Measurements from ENCODE around the gene SWI5. TPM values are rescaled to one million over a fixed set of nuclear protein-coding genes. Genes with fewer than 3 reads are reported as not detected.
A peak's percentile ranks its signal among the peaks of the same experiment; 100 is the strongest.
"Not testable (repeated sequence)": the region's sequence is repeated elsewhere in the genome, so short reads cannot be mapped to it uniquely, and the experiment has no call there.

The SWI5 gene
- total RNA-seq, 3 donors from 2014 or later, result 18.6 to 19.5 (median 19.1) TPM

GRCh38 chr9:128257907-128258306 lies 18.2 kb upstream of the SWI5 start:
- no peaks in the 10 kb centered on the region for H3K9me3 Mint-ChIP-seq
- no peak overlapping the region for H3K4me3 Mint-ChIP-seq
- no peak for ATAC-seq
- H3K36me3 Mint-ChIP-seq (ENCODE audit: insufficient read depth), result peaks cover 28% of the 10 kb centered on the region
- DNase-seq, result no peak
- no peaks in the 10 kb centered on the region for H3K27me3 Mint-ChIP-seq (ENCODE audit: low read depth)
- H3K4me1 Mint-ChIP-seq (ENCODE audit: low read depth), result no peaks in the 10 kb centered on the region

DNA sequence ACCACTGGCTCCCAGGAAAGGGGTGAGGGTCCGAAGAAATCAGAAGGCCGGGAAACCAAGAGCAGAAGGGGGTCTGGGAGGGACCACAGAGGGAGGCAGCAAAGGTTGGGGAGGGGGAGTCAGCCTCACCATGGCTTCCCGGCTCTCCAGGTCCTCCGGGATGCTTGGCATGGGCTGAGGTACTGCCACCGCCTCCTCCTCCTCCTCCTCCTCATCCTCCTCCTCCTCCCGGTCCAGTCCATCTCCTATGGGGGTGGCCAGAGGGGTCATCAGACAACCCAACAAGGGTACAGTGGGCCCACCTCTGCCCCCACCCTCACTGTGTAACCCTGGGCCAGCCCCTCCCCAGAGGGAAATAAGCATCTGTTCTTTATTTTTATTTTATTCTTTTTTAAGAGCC lies 17.8 kb upstream of the SWI5 start:
- H3K27me3 Mint-ChIP-seq (ENCODE audit: low read depth), result no peaks in the 10 kb centered on the region
- H3K4me3 Mint-ChIP-seq, result no peak overlapping the region
- no peaks in the 10 kb centered on the region for H3K9me3 Mint-ChIP-seq

GRCh38 chr9:128259156-128259555 lies 16.9 kb upstream of the SWI5 start:
- peaks cover 30% of the 10 kb centered on the region for H3K36me3 Mint-ChIP-seq (ENCODE audit: insufficient read depth)
- no peaks in the 10 kb centered on the region for H3K4me1 Mint-ChIP-seq (ENCODE audit: low read depth)
- no peaks in the 10 kb centered on the region for H3K9me3 Mint-ChIP-seq
- no peak for DNase-seq
- ATAC-seq, result no peak
- no peaks in the 10 kb centered on the region for H3K27me3 Mint-ChIP-seq (ENCODE audit: low read depth)
- H3K4me3 Mint-ChIP-seq, result no peak overlapping the region

More for the DNA sequence above, 17.8 kb upstream of the SWI5 start:
- Mint-ChIP-seq H3K4me1 (ENCODE audit: low read depth) (no peaks in the 10 kb centered on the region), H3K36me3 (ENCODE audit: insufficient read depth) (peaks cover 30% of the 10 kb centered on the region)
- ATAC-seq, result no peak
- no peak for DNase-seq

- no peak for ATAC-seq
- Mint-ChIP-seq H3K4me1 (ENCODE audit: low read depth) (no peaks in the 10 kb centered on the region), H3K4me3 (no peak overlapping the region), H3K27me3 (ENCODE audit: low read depth) (no peaks in the 10 kb centered on the region), H3K9me3 (no peaks in the 10 kb centered on the region), H3K36me3 (ENCODE audit: insufficient read depth) (peaks cover 37% of the 10 kb centered on the region)
- DNase-seq, result no peak
Measured at GRCh38 chr9:128260340-128260739, 15.7 kb upstream of the SWI5 start.

- H3K27me3 Mint-ChIP-seq (ENCODE audit: low read depth), result no peaks in the 10 kb centered on the region
- H3K9me3 Mint-ChIP-seq, result no peaks in the 10 kb centered on the region
- no peak overlapping the region for H3K4me3 Mint-ChIP-seq
- ATAC-seq (no peak), DNase-seq (no peak)
- H3K36me3 Mint-ChIP-seq (ENCODE audit: insufficient read depth), result peaks cover 46% of the 10 kb centered on the region
- H3K4me1 Mint-ChIP-seq (ENCODE audit: low read depth), result no peaks in the 10 kb centered on the region
Measured at GRCh38 chr9:128262687-128263086, 13.4 kb upstream of the SWI5 start.

GRCh38 chr9:128265348-128265847 lies 10.7 kb upstream of the SWI5 start:
- ATAC-seq (no peak), DNase-seq (no peak)
- peaks cover 38% of the 10 kb centered on the region for H3K36me3 Mint-ChIP-seq (ENCODE audit: insufficient read depth)
- no peaks in the 10 kb centered on the region for H3K9me3 Mint-ChIP-seq
- no peaks in the 10 kb centered on the region for H3K27me3 Mint-ChIP-seq (ENCODE audit: low read depth)
- no peak overlapping the region for H3K4me3 Mint-ChIP-seq
- H3K4me1 Mint-ChIP-seq (ENCODE audit: low read depth), result no peaks in the 10 kb centered on the region

- Mint-ChIP-seq H3K4me1 (ENCODE audit: low read depth) (no peaks in the 10 kb centered on the region), H3K4me3 (no peak overlapping the region), H3K36me3 (ENCODE audit: insufficient read depth) (peaks cover 32% of the 10 kb centered on the region), H3K9me3 (no peaks in the 10 kb centered on the region), H3K27me3 (ENCODE audit: low read depth) (no peaks in the 10 kb centered on the region)
- DNase-seq, result no peak
- no peak for ATAC-seq
Measured at GRCh38 chr9:128266868-128267590, 9.0 kb upstream of the SWI5 start.

- no peak for DNase-seq
- no peak for ATAC-seq
- peaks cover 11% of the 10 kb centered on the region for H3K4me1 Mint-ChIP-seq (ENCODE audit: low read depth)
- no peaks in the 10 kb centered on the region for H3K9me3 Mint-ChIP-seq
- H3K4me3 Mint-ChIP-seq, result no peak overlapping the region
- H3K27me3 Mint-ChIP-seq (ENCODE audit: low read depth), result no peaks in the 10 kb centered on the region
- peaks cover 20% of the 10 kb centered on the region for H3K36me3 Mint-ChIP-seq (ENCODE audit: insufficient read depth)
Measured at GRCh38 chr9:128271112-128271511, 5.0 kb upstream of the SWI5 start.

GRCh38 chr9:128271512-128271911 lies 4.6 kb upstream of the SWI5 start:
- ATAC-seq, result no peak
- no peaks in the 10 kb centered on the region for H3K27me3 Mint-ChIP-seq (ENCODE audit: low read depth)
- peaks cover 18% of the 10 kb centered on the region for H3K36me3 Mint-ChIP-seq (ENCODE audit: insufficient read depth)

GRCh38 chr9:128274245-128274644 lies 1.8 kb upstream of the SWI5 start:
- Mint-ChIP-seq H3K4me3 (peak overlapping the region; percentile 94), H3K4me1 (ENCODE audit: low read depth) (peaks cover 25% of the 10 kb centered on the region), H3K36me3 (ENCODE audit: insufficient read depth) (peaks cover 8% of the 10 kb centered on the region), H3K27me3 (ENCODE audit: low read depth) (no peaks in the 10 kb centered on the region), H3K9me3 (no peaks in the 10 kb centered on the region)
- ATAC-seq (no peak), DNase-seq (no peak)

More at GRCh38 chr9:128271512-128271911, 4.6 kb upstream of the SWI5 start:
- Mint-ChIP-seq H3K9me3 (no peaks in the 10 kb centered on the region), H3K4me1 (ENCODE audit: low read depth) (peaks cover 14% of the 10 kb centered on the region), H3K4me3 (no peak overlapping the region)
- DNase-seq, result no peak

DNA sequence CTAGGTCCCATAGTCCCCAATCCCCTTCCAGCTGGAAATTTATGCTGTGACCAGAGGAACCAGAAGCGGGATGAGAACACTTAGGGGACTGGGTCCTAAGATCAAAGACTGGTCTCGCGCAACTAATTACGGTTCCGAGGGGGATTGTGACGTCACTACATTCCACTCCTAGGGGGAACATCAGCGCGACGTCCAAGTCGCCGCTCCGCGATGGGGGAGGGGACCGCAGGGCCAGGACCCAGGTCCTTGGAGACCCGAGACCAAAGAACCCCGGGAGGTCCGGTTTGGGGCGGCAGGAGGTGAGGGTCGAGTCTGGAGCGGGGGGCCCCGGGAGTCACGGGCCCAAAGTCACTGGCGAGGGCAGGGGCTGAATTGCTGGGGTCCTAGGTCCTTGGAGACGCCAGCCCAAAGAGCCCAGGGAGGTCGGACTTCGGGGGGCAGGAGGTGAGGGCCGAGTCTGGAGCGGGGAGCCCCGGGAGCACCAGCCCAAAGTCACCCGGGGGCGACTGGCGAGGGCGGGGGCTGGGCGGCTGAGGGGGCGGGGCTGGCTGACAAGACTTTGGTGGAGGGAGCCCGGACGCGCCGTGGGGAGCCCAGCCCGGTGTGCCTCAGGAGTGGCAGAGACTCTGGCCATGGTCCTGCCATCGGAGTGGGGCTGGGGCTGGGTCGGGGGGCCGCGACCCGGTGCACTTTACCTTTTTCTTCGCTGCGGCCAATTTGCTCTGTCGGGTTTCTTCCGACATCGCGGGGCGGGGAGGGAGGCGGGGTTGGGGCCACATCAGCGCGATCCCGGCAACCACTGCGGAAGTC lies 673 bp upstream of the SWI5 start, which contains the start of gene GOLGA2:
TSS of gene GOLGA2 (minus strand) at position 810 of the 810 bp plus-strand sequence. CDS start at position 779, 31 bp downstream.
- Mint-ChIP-seq H3K4me1 (ENCODE audit: low read depth) (peaks cover 28% of the 10 kb centered on the region), H3K27me3 (ENCODE audit: low read depth) (no peaks in the 10 kb centered on the region), H3K36me3 (ENCODE audit: insufficient read depth) (peaks cover 12% of the 10 kb centered on the region), H3K4me3 (peak within 1 kb of the TSS; percentile 94), H3K9me3 (no peaks in the 10 kb centered on the region)
- DNase-seq, result no peak
- ATAC-seq, result peak; percentile 68 to 70

- Mint-ChIP-seq H3K4me3 (peak overlapping the region; percentile 94), H3K36me3 (ENCODE audit: insufficient read depth) (peaks cover 12% of the 10 kb centered on the region), H3K9me3 (no peaks in the 10 kb centered on the region), H3K27me3 (ENCODE audit: low read depth) (no peaks in the 10 kb centered on the region), H3K4me1 (ENCODE audit: low read depth) (peaks cover 28% of the 10 kb centered on the region)
- no peak for DNase-seq
- no peak for ATAC-seq
Measured at GRCh38 chr9:128276574-128277270, 646 bp downstream of the SWI5 start.

- not testable (repeated sequence) for H3K36me3 Mint-ChIP-seq (ENCODE audit: insufficient read depth); H3K9me3 Mint-ChIP-seq; DNase-seq; ATAC-seq; H3K4me3 Mint-ChIP-seq; H3K27me3 Mint-ChIP-seq (ENCODE audit: low read depth)
- H3K4me1 Mint-ChIP-seq (ENCODE audit: low read depth), result peaks cover 24% of the 10 kb centered on the region
Measured at GRCh38 chr9:128279088-128280073, 3.3 kb downstream of the SWI5 start.

All from activated T-cell treated with anti-CD3 and anti-CD28 coated beads, Interleukin-2, amount 50 U/mL, for 4 hours (primary cell).